GM23338 (cell line): ENCODE data around the gene TESK2. TPM values are rescaled to one million over a fixed set of nuclear protein-coding genes. Genes with fewer than 3 reads are reported as not detected.

ENCODE experiments used
- ATAC-seq: fragments of 200-7000 bp; cut with Tn5 transposase; 3 replicates; pipeline ENCODE4 v1.9.1; 2020
- DNase-seq: peaks from one replicate; pipeline ENCODE4 v3.0.0-alpha.2; 2015; ENCODE audit warnings: low spot score
- H2AFZ ChIP-seq: fragments of 200-600 bp; sonication (generic); 2 replicates; pipeline ENCODE4 v1.8.0; 2016; ENCODE audit warnings: antibody characterized with exemption, mild to moderate bottlenecking, moderate library complexity
- H3F3A ChIP-seq: fragments of 200-600 bp; sonication (generic); replicated peaks from 2 replicates; pipeline ENCODE4 v1.8.0; 2017; ENCODE audit warnings: antibody characterized with exemption, mixed run types, low read depth
- H3K27ac ChIP-seq: fragments of 200-600 bp; sonication (generic); 2 replicates; pipeline ENCODE4 v1.6.1; 2016; ENCODE audit warnings: low read depth
- H3K27me3 ChIP-seq: fragments of 200-600 bp; sonication (generic); 2 replicates; pipeline ENCODE4 v1.8.0; 2016; ENCODE audit warnings: mild to moderate bottlenecking, mixed run types, moderate library complexity; ENCODE audit not compliant: insufficient read depth
- H3K36me3 ChIP-seq: fragments of 200-600 bp; sonication (generic); 2 replicates; pipeline ENCODE4 v1.8.0; 2016; ENCODE audit warnings: mild to moderate bottlenecking; ENCODE audit not compliant: insufficient read depth
- H3K4me1 ChIP-seq: fragments of 200-600 bp; sonication (generic); 2 replicates; pipeline ENCODE4 v1.8.0; 2016; ENCODE audit warnings: mild to moderate bottlenecking, moderate library complexity; ENCODE audit not compliant: insufficient read depth
- H3K4me2 ChIP-seq: fragments of 200-600 bp; sonication (generic); 2 replicates; pipeline ENCODE4 v1.7.1; 2017; ENCODE audit warnings: mixed run types
- H3K4me3 ChIP-seq: fragments of 200-600 bp; sonication (generic); 2 replicates; pipeline ENCODE4 v1.6.1; 2016; ENCODE audit warnings: mixed run types
- H3K79me2 ChIP-seq: fragments of 200-600 bp; sonication (generic); replicated peaks from 2 replicates; pipeline ENCODE4 v1.8.0; 2017; ENCODE audit warnings: mild to moderate bottlenecking; ENCODE audit not compliant: insufficient read depth
- H3K9me2 ChIP-seq: fragments of 200-600 bp; sonication (generic); 2 replicates; pipeline ENCODE4 v1.8.0; 2017; ENCODE audit not compliant: insufficient read depth
- H4K20me1 ChIP-seq: fragments of 200-600 bp; sonication (generic); replicated peaks from 2 replicates; pipeline ENCODE4 v1.8.0; 2017; ENCODE audit warnings: mild to moderate bottlenecking; ENCODE audit not compliant: insufficient read depth
- H3K27ac Mint-ChIP-seq: 2 replicates; pipeline ENCODE4 v1.8.0; 2020; ENCODE audit warnings: inconsistent platforms, mild to moderate bottlenecking, moderate library complexity, mixed read lengths
- H3K27me3 Mint-ChIP-seq: 3 replicates; pipeline ENCODE4 v1.8.0; 2022; ENCODE audit warnings: low read depth, mild to moderate bottlenecking, moderate library complexity, mixed read lengths, inconsistent platforms; ENCODE audit not compliant: insufficient read depth, poor library complexity
- H3K36me3 Mint-ChIP-seq: 3 replicates; pipeline ENCODE4 v1.8.0; 2021; ENCODE audit warnings: low read depth, mild to moderate bottlenecking, inconsistent platforms, moderate library complexity, mixed read lengths
- H3K4me1 Mint-ChIP-seq: 3 replicates; pipeline ENCODE4 v1.8.0; 2020; ENCODE audit warnings: mild to moderate bottlenecking, inconsistent platforms, mixed read lengths
- H3K4me3 Mint-ChIP-seq: 3 replicates; pipeline ENCODE4 v1.8.0; 2021; ENCODE audit warnings: moderate library complexity, mild to moderate bottlenecking, inconsistent platforms, mixed read lengths
- H3K9me3 Mint-ChIP-seq: 3 replicates; pipeline ENCODE4 v1.8.0; 2020; ENCODE audit warnings: moderate library complexity, mild to moderate bottlenecking, inconsistent platforms, mixed read lengths
- CREB1 ChIP-seq: fragments of 250-450 bp; sonication (Bioruptor Pico); IDR thresholded peaks from 2 replicates; pipeline ENCODE4 v1.5.0; 2020; ENCODE audit warnings: low read depth, mild to moderate bottlenecking, moderate library complexity
- CTCF ChIP-seq, 2 experiments: fragments of 200-600 bp in 1 of 2; sonication (generic) in 1 of 2; conservative IDR thresholded peaks; 2 replicates each; pipeline versions ENCODE4 v1.5.1 to v1.6.1; 2016 to 2017; ENCODE audit warnings: antibody characterized with exemption in 2 of 2, low read depth in 2 of 2, mild to moderate bottlenecking in 2 of 2, moderate library complexity in 1 of 2
- ETS1 ChIP-seq: IDR thresholded peaks from 2 replicates; pipeline ENCODE4 v1.6.1; 2016; ENCODE audit warnings: antibody characterized with exemption
- EZH2 ChIP-seq: fragments of 200-600 bp; sonication (generic); IDR thresholded peaks from one replicate; pipeline ENCODE4 v1.8.0; 2017; ENCODE audit warnings: antibody characterized with exemption, mild to moderate bottlenecking, low read depth; ENCODE audit not compliant: unreplicated experiment
- EZH2phosphoT487 ChIP-seq: fragments of 200-600 bp; sonication (generic); IDR thresholded peaks from one replicate; pipeline ENCODE4 v1.8.1; 2018; ENCODE audit warnings: antibody characterized with exemption; ENCODE audit not compliant: unreplicated experiment
- JUNB ChIP-seq: IDR thresholded peaks from one replicate; pipeline ENCODE4 v1.6.1; 2016; ENCODE audit warnings: antibody characterized with exemption; ENCODE audit not compliant: unreplicated experiment
- NANOG ChIP-seq: IDR thresholded peaks from 2 replicates; pipeline ENCODE4 v1.6.1; 2016; ENCODE audit warnings: antibody characterized with exemption, borderline replicate concordance
- POLR2AphosphoS5 ChIP-seq: IDR thresholded peaks from 2 replicates; pipeline ENCODE4 v1.6.1; 2016; ENCODE audit warnings: antibody characterized with exemption, low read depth
- ZNF114 ChIP-seq: fragments of 250-450 bp; sonication (Bioruptor Pico); IDR thresholded peaks from 2 replicates; pipeline ENCODE4 v1.5.0; 2020; ENCODE audit warnings: mild to moderate bottlenecking, moderate library complexity
- ZNF331 ChIP-seq: fragments of 250-450 bp; sonication (Bioruptor Pico); IDR thresholded peaks from 2 replicates; pipeline ENCODE4 v1.5.0; 2020; ENCODE audit warnings: low read depth, mild to moderate bottlenecking, moderate library complexity
- polyA plus RNA-seq: library from polyadenylated mRNA; unstranded; fragments of >200 nt; fragmentation: Nextera tagmentation; extraction: Ambion mirVana; gene quantifications from 2 replicates; pipeline ENCODE4 v1.2.1, GENCODE V29; 2016
- total RNA-seq: library from RNA; depleted of rRNA; stranded (reverse); fragments of >200 nt; shearing (Covaris generic); gene quantifications from 2 replicates; pipeline ENCODE4 v1.2.3, GENCODE V29; 2014

The TESK2 gene
- total and polyA plus RNA-seq, 2 experiments from 2014 or later = 5.2 to 14.0 TPM

GRCh38 chr1:45393718-45394302 lies 97.2 kb downstream of the TESK2 start (continued):
- no peak for TF ChIP-seq ETS1

GRCh38 chr1:45386219-45386618 lies 104.7 kb downstream of the TESK2 start:
- H3K9me3 Mint-ChIP-seq = no peaks in the 10 kb centered on the region
- H3K9me2 ChIP-seq = no peaks in the 10 kb centered on the region
- TF ChIP-seq EZH2phosphoT487 (no peak), JUNB (no peak), EZH2 (no peak), NANOG (no peak), CREB1 (CRISPR knock-in tag) (no peak), ZNF331 (CRISPR knock-in tag) (no peak), CTCF (conservative IDR thresholded peaks at IDR 0.05; ENCODE audit: low read depth in 2 of 2) (no peak), POLR2AphosphoS5 (no peak)
- no peaks in the 10 kb centered on the region for H3K36me3 ChIP-seq
- H3F3A ChIP-seq = no peaks in the 10 kb centered on the region
- no peaks in the 10 kb centered on the region; the same call in 1 of the 2 replicates for H4K20me1 ChIP-seq
- no peak overlapping the region for H3K4me3 Mint-ChIP-seq
- DNase-seq = no peak
- H3K79me2 ChIP-seq = no peaks in the 10 kb centered on the region
- H2AFZ ChIP-seq = no peak overlapping the region
- H3K4me1 ChIP-seq = no peaks in the 10 kb centered on the region
- H3K27me3 ChIP-seq = no peaks in the 10 kb centered on the region
- no peak overlapping the region for H3K27ac ChIP-seq
- H3K36me3 Mint-ChIP-seq = no peaks in the 10 kb centered on the region
- H3K4me3 ChIP-seq = no peak overlapping the region
- no peaks in the 10 kb centered on the region for H3K27me3 Mint-ChIP-seq
- no peak overlapping the region for H3K27ac Mint-ChIP-seq
- H3K4me2 ChIP-seq = no peak overlapping the region
- no peak for ATAC-seq
- no peaks in the 10 kb centered on the region for H3K4me1 Mint-ChIP-seq

- H3K79me2 ChIP-seq = no peaks in the 10 kb centered on the region
- H3K27ac ChIP-seq = no peak overlapping the region
- no peaks in the 10 kb centered on the region for H3K4me1 ChIP-seq
- H3K4me2 ChIP-seq = no peak overlapping the region
- Mint-ChIP-seq H3K36me3 (no peaks in the 10 kb centered on the region), H3K4me1 (no peaks in the 10 kb centered on the region), H3K9me3 (no peaks in the 10 kb centered on the region), H3K27me3 (no peaks in the 10 kb centered on the region), H3K4me3 (no peak overlapping the region), H3K27ac (no peak overlapping the region)
- H4K20me1 ChIP-seq = no peaks in the 10 kb centered on the region; the same call in 1 of the 2 replicates
- DNase-seq (no peak), ATAC-seq (no peak)
- no peaks in the 10 kb centered on the region for H3K27me3 ChIP-seq
- no peaks in the 10 kb centered on the region for H3K36me3 ChIP-seq
- H3K4me3 ChIP-seq = no peak overlapping the region
- H3F3A ChIP-seq = no peaks in the 10 kb centered on the region
- H3K9me2 ChIP-seq = no peaks in the 10 kb centered on the region
- no peak overlapping the region for H2AFZ ChIP-seq
- TF ChIP-seq ZNF114 (no peak), ZNF331 (CRISPR knock-in tag) (no peak), CTCF (conservative IDR thresholded peaks at IDR 0.05; ENCODE audit: low read depth in 2 of 2) (no peak), EZH2phosphoT487 (no peak), JUNB (no peak)
Measured at GRCh38 chr1:45385302-45385701, 105.7 kb downstream of the TESK2 start.
